AG04450 (cell line): ENCODE measurements around the gene ZNF800. TPM values are rescaled to one million over a fixed set of nuclear protein-coding genes. Genes with fewer than 3 reads are reported as not detected.

Experiments used
- CTCF ChIA-PET: fragments of 300-600, 350-600 bp; formaldehyde crosslinking; extraction: SDS; loops from one replicate; lab custom pipeline; 2022; ENCODE audit warnings: antibody characterized with exemption, inconsistent platforms; lab: Charles Lee
- POLR2A ChIA-PET: fragments of 350-600 bp; formaldehyde crosslinking; extraction: SDS; loops from one replicate; lab custom pipeline; 2021; ENCODE audit warnings: antibody characterized with exemption, inconsistent platforms; lab: Yijun Ruan, JAX
- DNase-seq: peaks from one replicate; pipeline ENCODE4 v3.0.0-alpha.2; 2011; ENCODE audit warnings: low read depth, low spot score
- H3K27ac ChIP-seq: one replicate; pipeline ENCODE4 v1.5.1; 2012; ENCODE audit warnings: low read depth, low read length, control low read depth
- H3K27me3 ChIP-seq: one replicate; pipeline ENCODE4 v1.6.0; 2012; ENCODE audit warnings: low read length; ENCODE audit not compliant: control insufficient read depth, insufficient read depth
- H3K4me3 ChIP-seq: 2 replicates; pipeline ENCODE4 v1.5.1; 2011; ENCODE audit warnings: mild to moderate bottlenecking, low read depth, low read length, control low read depth
- H3K9me3 ChIP-seq: 2 replicates; pipeline ENCODE4 v1.5.1; 2012; ENCODE audit warnings: low read length; ENCODE audit not compliant: control insufficient read depth, insufficient read depth
- CTCF ChIP-seq: IDR thresholded peaks from 2 replicates; pipeline ENCODE4 v1.5.1; 2011; ENCODE audit warnings: low read depth, low read length, control low read depth, inconsistent platforms
- polyA plus RNA-seq: library from polyadenylated mRNA; depleted of rRNA; stranded (reverse); fragments of >200 nt; gene quantifications from 2 replicates; pipeline ENCODE4 v1.2.3, GENCODE V29; 2011

ZNF800 gene
- polyA plus RNA-seq, 1 experiment: 13.1 TPM

- DNase-seq: no peak
- Histone ChIP-seq H3K27me3 (no peaks in the 10 kb centered on the region), H3K27ac (no peak overlapping the region), H3K9me3 (no peaks in the 10 kb centered on the region), H3K4me3 (no peak overlapping the region)
- ChIA-PET POLR2A (no interaction called here), CTCF (interaction anchor here (1.2 kb wide), 1 partner anchor 15 kb away, joined by 4 read pairs; no protein-coding TSS in a partner anchor)
- TF ChIP-seq CTCF: no peak
These were observed 30.0 kb downstream of the ZNF800 start for GRCh38 chr7:127362364-127363027.

- Histone ChIP-seq H3K27ac (no peak overlapping the region), H3K27me3 (no peaks in the 10 kb centered on the region), H3K4me3 (no peak overlapping the region), H3K9me3 (no peaks in the 10 kb centered on the region)
- POLR2A ChIA-PET: no interaction called here
- TF ChIP-seq CTCF: no peak
- DNase-seq: no peak
- CTCF ChIA-PET: interaction anchor here (1.2 kb wide), 1 partner anchor 14 kb away, joined by 4 read pairs; no protein-coding TSS in a partner anchor
These were observed 30.8 kb downstream of the ZNF800 start for GRCh38 chr7:127361736-127362135.

GRCh38 chr7:127359011-127359410 is 33.5 kb downstream of the ZNF800 start:
- no peaks in the 10 kb centered on the region for H3K27me3 ChIP-seq
- no peaks in the 10 kb centered on the region for H3K9me3 ChIP-seq
- no peak overlapping the region for H3K27ac ChIP-seq
- CTCF ChIA-PET: interaction anchor here (1.7 kb wide), 1 partner anchor 11 kb away, joined by 5 read pairs; no protein-coding TSS in a partner anchor
- POLR2A ChIA-PET: no interaction called here
- no peak for TF ChIP-seq CTCF
- DNase-seq: no peak
- no peak overlapping the region for H3K4me3 ChIP-seq

GRCh38 chr7:127353897-127354296 is 38.6 kb downstream of the ZNF800 start:
- ChIA-PET POLR2A (no interaction called here), CTCF (interaction anchor here (0.6 kb wide), 2 partner anchors 22 to 28 kb away, joined by 3 read pairs; no protein-coding TSS in a partner anchor)
- no peaks in the 10 kb centered on the region for H3K9me3 ChIP-seq
- no peaks in the 10 kb centered on the region for H3K27me3 ChIP-seq
- no peak overlapping the region for H3K4me3 ChIP-seq
- TF ChIP-seq CTCF: no peak
- H3K27ac ChIP-seq: no peak overlapping the region
- no peak for DNase-seq

GRCh38 chr7:127350586-127350985 is 41.9 kb downstream of the ZNF800 start:
- ChIA-PET POLR2A (no interaction called here), CTCF (interaction anchor here (1.3 kb wide), 1 partner anchor 96 kb away, joined by 6 read pairs; no protein-coding TSS in a partner anchor)
- no peak for DNase-seq
- no peak overlapping the region for H3K27ac ChIP-seq
- no peaks in the 10 kb centered on the region; the same call in 1 of the 2 replicates for H3K9me3 ChIP-seq
- TF ChIP-seq CTCF: no peak
- no peak overlapping the region for H3K4me3 ChIP-seq
- H3K27me3 ChIP-seq: no peaks in the 10 kb centered on the region
